Colonic mucosa (tissue), 4 donors: ENCODE data around the gene B4GALNT3. TPM values are rescaled to one million over a fixed set of nuclear protein-coding genes. Genes with fewer than 3 reads are reported as not detected.

Experiments
- DNase-seq: peaks from one replicate; pipeline ENCODE4 v3.0.0-alpha.2; 2020
- H3K27ac ChIP-seq: fragments of 200-600 bp; one replicate; pipeline ENCODE4 v1.8.0; 2021
- H3K27me3 ChIP-seq: fragments of 200-600 bp; one replicate; pipeline ENCODE4 v1.8.0; 2021
- H3K36me3 ChIP-seq: fragments of 200-600 bp; one replicate; pipeline ENCODE4 v1.8.0; 2021
- H3K4me1 ChIP-seq: fragments of 200-600 bp; one replicate; pipeline ENCODE4 v1.8.0; 2021; ENCODE audit warnings: mild to moderate bottlenecking
- H3K4me3 ChIP-seq: fragments of 200-600 bp; one replicate; pipeline ENCODE4 v1.8.0; 2021
- H3K9ac ChIP-seq, 2 donors: one replicate each; pipeline ENCODE4 v1.7.0; 2013; ENCODE audit warnings: control low read depth in 2 of 2, low read depth in 2 of 2, low read length in 2 of 2
- H3K9me3 ChIP-seq: fragments of 200-600 bp; one replicate; pipeline ENCODE4 v1.8.0; 2021
- CTCF ChIP-seq: fragments of 200-600 bp; IDR thresholded peaks from one replicate; pipeline ENCODE4 v1.8.0; 2022; ENCODE audit warnings: antibody characterized with exemption, mild to moderate bottlenecking
- intact Hi-C: fragments of 100-400 bp; cut with DNase I; formaldehyde crosslinking; loops from one replicate; pipeline ENCODE4 v1.14.1; 2022
- total RNA-seq, 2 donors: library from RNA; stranded (reverse); fragmentation: NEBNext Ultra II Directional in 1 of 2; extraction: Animal tissue kit (Norgen Biotek cat#: 25700) in 1 of 2; gene quantifications; one replicate each; pipeline ENCODE4 v1.2.1, GENCODE V29; 2021
- donor health status: healthy.
- donor health status: DM: no; HTN: no; CAD: no.
- donor health status: DM: no; HTN: no; CAD: no.

B4GALNT3 gene
- total RNA-seq, 2 donors from 2014 or later, result 73.7 to 84.0 TPM

DNA sequence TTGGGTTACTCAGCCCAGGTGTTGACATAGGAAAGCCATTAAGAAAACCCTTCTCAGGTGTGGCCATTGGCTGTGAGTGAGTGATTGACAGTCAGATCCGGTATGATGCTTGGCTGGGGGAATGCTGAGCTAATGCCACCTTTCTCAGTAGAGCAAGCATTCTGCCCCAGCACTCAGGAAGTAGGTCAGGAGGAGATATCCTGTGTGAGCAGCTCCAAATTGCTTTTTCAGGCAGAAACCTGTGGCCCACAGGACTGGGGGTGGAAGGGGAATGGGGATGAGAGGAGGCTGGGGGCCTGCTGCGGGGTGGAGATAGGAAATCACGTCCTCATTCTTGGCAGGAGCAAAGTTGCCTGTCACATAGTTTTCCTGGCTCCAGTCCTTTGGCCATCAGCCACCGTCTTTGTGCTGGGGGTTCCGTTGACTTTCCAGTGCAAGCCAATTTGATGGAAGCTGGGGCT, 147.8 kb downstream of the B4GALNT3 start:
- H3K27ac ChIP-seq, result no peak overlapping the region
- H3K9me3 ChIP-seq, result no peaks in the 10 kb centered on the region
- TF ChIP-seq CTCF, result no peak
- no peaks in the 10 kb centered on the region for H3K4me1 ChIP-seq
- no peaks in the 10 kb centered on the region for H3K36me3 ChIP-seq
- no peak overlapping the region for H3K4me3 ChIP-seq
- no peak for DNase-seq
- no peak overlapping the region for H3K9ac ChIP-seq
- no peaks in the 10 kb centered on the region for H3K27me3 ChIP-seq
- intact Hi-C loops, result no loop called here

GRCh38 chr12:608413-608812, 148.7 kb downstream of the B4GALNT3 start:
- H3K9ac ChIP-seq, result no peak overlapping the region
- H3K4me3 ChIP-seq, result no peak overlapping the region
- intact Hi-C loops, result no loop called here
- no peaks in the 10 kb centered on the region for H3K36me3 ChIP-seq
- no peaks in the 10 kb centered on the region for H3K27me3 ChIP-seq
- no peaks in the 10 kb centered on the region for H3K9me3 ChIP-seq
- TF ChIP-seq CTCF, result no peak
- H3K4me1 ChIP-seq, result no peaks in the 10 kb centered on the region
- no peak for DNase-seq
- no peak overlapping the region for H3K27ac ChIP-seq

- H3K4me3 ChIP-seq, result no peak overlapping the region
- H3K27me3 ChIP-seq, result no peaks in the 10 kb centered on the region
- H3K4me1 ChIP-seq, result no peaks in the 10 kb centered on the region
- TF ChIP-seq CTCF, result no peak
- intact Hi-C loops, result no loop called here
- H3K9me3 ChIP-seq, result no peaks in the 10 kb centered on the region
- no peak overlapping the region for H3K9ac ChIP-seq
- DNase-seq, result no peak
- H3K36me3 ChIP-seq, result no peaks in the 10 kb centered on the region
- H3K27ac ChIP-seq, result no peak overlapping the region
Measured at GRCh38 chr12:608921-609320, 149.2 kb downstream of the B4GALNT3 start.

GRCh38 chr12:611721-612120, 152.0 kb downstream of the B4GALNT3 start:
- H3K4me3 ChIP-seq, result no peak overlapping the region
- intact Hi-C loops, result no loop called here
- H3K9ac ChIP-seq, result no peak overlapping the region
- TF ChIP-seq CTCF, result no peak
- H3K27ac ChIP-seq, result no peak overlapping the region
- H3K4me1 ChIP-seq, result no peaks in the 10 kb centered on the region
- no peaks in the 10 kb centered on the region for H3K36me3 ChIP-seq
- no peaks in the 10 kb centered on the region for H3K27me3 ChIP-seq
- no peaks in the 10 kb centered on the region for H3K9me3 ChIP-seq
- DNase-seq, result no peak

DNA sequence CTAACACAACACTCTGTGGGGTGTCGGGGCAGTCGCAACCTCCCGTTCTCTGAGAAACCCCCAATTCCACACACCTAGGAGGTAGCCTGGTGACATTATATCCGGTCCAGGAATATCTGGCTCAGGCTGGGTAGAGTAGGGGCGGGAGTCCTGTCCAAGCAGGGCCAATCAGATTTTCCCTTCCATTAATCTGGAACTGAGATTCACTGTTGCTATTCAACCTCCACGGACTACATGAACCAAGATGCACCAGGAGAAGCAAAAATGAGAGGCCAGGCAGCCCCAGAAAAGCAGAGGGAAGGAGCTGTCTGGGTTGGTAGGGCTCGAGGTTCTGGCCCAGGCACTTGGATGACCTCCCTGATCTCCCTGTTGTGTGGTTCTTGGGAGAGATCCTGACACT, 152.6 kb downstream of the B4GALNT3 start:
- Histone ChIP-seq H3K4me3 (no peak overlapping the region), H3K27me3 (no peaks in the 10 kb centered on the region), H3K9ac (no peak overlapping the region), H3K4me1 (no peaks in the 10 kb centered on the region), H3K9me3 (no peaks in the 10 kb centered on the region), H3K27ac (no peak overlapping the region), H3K36me3 (no peaks in the 10 kb centered on the region)
- intact Hi-C loops, result no loop called here
- TF ChIP-seq CTCF, result no peak
- DNase-seq, result no peak

- Histone ChIP-seq H3K4me1 (no peaks in the 10 kb centered on the region), H3K9ac (no peak overlapping the region), H3K4me3 (no peak overlapping the region), H3K27me3 (no peaks in the 10 kb centered on the region), H3K27ac (no peak overlapping the region), H3K36me3 (no peaks in the 10 kb centered on the region), H3K9me3 (no peaks in the 10 kb centered on the region)
- TF ChIP-seq CTCF, result no peak
- DNase-seq, result no peak
- intact Hi-C loops, result no loop called here
Measured at GRCh38 chr12:612886-613285, 153.1 kb downstream of the B4GALNT3 start.
